ENCODE data around the gene SUPV3L1.
"Not testable (repeated sequence)": the region's sequence is repeated elsewhere in the genome, so short reads cannot be mapped to it uniquely, and the experiment has no call there.

Gene SUPV3L1

DNA sequence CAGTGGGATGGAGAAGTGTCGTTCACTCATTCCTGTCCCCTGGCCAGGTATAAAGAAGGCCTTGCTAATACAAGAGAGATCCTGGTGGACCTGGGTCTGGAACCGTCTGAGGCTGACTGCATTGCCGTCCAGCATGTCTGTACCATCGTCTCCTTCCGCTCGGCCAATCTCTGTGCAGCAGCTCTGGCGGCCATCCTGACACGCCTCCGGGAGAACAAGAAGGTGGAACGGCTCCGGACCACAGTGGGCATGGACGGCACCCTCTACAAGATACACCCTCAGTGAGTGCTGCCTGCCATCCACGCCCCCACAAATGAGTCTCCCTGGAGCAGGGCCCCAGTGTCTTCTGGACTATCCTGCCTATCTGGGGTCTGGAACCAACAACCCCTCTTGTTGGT lies 67.3 kb downstream of the SUPV3L1 start:
- Histone ChIP-seq H3K36me3 (no peaks in the 10 kb centered on the region), H3K9me3 (ENCODE audit: severe bottlenecking) (peaks cover 3% of the 10 kb centered on the region), H3K27ac (no peak overlapping the region), H3K27me3 (ENCODE audit: insufficient read depth, low read depth, severe bottlenecking) (no peaks in the 10 kb centered on the region), H3K4me3 (ENCODE audit: low read depth, low read length) (no peak overlapping the region)
- TF ChIP-seq, protein P1, sequence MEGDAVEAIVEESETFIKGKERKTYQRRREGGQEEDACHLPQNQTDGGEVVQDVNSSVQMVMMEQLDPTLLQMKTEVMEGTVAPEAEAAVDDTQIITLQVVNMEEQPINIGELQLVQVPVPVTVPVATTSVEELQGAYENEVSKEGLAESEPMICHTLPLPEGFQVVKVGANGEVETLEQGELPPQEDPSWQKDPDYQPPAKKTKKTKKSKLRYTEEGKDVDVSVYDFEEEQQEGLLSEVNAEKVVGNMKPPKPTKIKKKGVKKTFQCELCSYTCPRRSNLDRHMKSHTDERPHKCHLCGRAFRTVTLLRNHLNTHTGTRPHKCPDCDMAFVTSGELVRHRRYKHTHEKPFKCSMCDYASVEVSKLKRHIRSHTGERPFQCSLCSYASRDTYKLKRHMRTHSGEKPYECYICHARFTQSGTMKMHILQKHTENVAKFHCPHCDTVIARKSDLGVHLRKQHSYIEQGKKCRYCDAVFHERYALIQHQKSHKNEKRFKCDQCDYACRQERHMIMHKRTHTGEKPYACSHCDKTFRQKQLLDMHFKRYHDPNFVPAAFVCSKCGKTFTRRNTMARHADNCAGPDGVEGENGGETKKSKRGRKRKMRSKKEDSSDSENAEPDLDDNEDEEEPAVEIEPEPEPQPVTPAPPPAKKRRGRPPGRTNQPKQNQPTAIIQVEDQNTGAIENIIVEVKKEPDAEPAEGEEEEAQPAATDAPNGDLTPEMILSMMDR (IDR thresholded peaks at IDR 0.05; ENCODE audit: low read depth, low read length) = no peak
- DNase-seq = no peak

DNA sequence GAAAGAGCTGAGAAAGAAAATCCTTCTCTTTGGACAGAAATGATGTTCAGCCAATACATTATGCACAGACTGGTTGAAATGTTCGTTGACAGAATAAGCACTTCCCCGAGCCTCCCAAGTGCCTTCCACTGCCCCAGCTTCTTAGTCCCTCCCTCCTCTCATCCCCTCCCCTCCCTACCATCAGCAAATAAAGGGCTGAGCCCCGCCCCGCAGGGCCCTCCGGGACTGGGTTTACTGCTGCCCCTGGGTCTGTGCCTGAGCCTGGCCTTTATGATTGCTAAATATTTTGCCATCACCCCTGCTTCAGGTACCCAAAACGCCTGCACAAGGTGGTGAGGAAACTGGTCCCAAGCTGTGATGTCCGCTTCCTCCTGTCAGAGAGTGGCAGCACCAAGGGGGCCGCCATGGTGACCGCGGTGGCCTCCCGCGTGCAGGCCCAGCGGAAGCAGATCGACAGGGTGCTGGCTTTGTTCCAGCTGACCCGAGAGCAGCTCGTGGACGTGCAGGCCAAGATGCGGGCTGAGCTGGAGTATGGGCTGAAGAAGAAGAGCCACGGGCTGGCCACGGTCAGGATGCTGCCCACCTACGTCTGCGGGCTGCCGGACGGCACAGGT lies 68.2 kb downstream of the SUPV3L1 start:
- no peak overlapping the region for H3K27ac ChIP-seq
- TF ChIP-seq, protein P1 (IDR thresholded peaks at IDR 0.05; ENCODE audit: low read depth, low read length) = no peak
- H3K4me3 ChIP-seq (ENCODE audit: low read depth, low read length) = no peak overlapping the region
- H3K9me3 ChIP-seq (ENCODE audit: severe bottlenecking) = peaks cover 3% of the 10 kb centered on the region
- no peak for DNase-seq
- H3K27me3 ChIP-seq (ENCODE audit: insufficient read depth, low read depth, severe bottlenecking) = no peaks in the 10 kb centered on the region
- no peaks in the 10 kb centered on the region for H3K36me3 ChIP-seq

DNA sequence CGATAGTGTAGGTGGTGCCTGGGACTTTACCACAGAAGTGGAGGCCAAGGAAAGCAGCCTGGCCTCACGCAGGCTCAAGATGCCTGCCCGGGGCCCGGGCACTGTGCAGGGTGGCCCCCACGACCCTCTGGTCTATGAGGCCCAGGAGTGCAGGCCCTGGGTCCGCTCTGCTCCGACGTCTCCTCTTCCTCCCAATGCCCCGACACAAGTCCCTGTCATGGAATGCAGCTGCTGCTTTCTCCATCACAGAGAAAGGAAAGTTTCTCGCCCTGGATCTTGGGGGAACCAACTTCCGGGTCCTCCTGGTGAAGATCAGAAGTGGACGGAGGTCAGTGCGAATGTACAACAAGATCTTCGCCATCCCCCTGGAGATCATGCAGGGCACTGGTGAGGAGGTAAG lies 70.0 kb downstream of the SUPV3L1 start:
- Histone ChIP-seq H3K4me3 (ENCODE audit: low read depth, low read length) (no peak overlapping the region), H3K27me3 (ENCODE audit: insufficient read depth, low read depth, severe bottlenecking) (no peaks in the 10 kb centered on the region), H3K36me3 (no peaks in the 10 kb centered on the region), H3K27ac (no peak overlapping the region), H3K9me3 (ENCODE audit: severe bottlenecking) (peaks cover 3% of the 10 kb centered on the region)
- TF ChIP-seq, protein P1 (IDR thresholded peaks at IDR 0.05; ENCODE audit: low read depth, low read length) = no peak
- DNase-seq = no peak

DNA sequence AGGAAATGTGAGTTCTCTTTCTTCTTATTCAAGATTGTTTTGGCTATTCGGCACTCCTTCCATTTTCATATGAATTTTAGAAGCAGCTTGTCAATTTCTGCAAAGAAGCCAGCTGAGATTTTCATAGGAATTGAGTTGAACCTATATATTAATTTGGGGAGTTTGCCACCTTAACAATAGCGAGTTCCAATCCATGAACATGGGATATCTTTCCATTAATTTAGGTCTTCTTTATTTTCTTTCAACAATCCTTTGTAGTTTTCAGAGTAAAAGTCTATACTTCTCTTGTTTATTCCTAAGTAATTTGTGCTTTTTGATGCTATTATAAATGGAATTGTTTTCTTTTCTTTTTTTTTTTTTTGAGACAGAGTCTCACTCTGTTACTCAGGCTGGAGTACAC lies 71.4 kb downstream of the SUPV3L1 start:
- not testable (repeated sequence) for H3K27ac ChIP-seq; H3K9me3 ChIP-seq (ENCODE audit: severe bottlenecking); H3K4me3 ChIP-seq (ENCODE audit: low read depth, low read length); H3K27me3 ChIP-seq (ENCODE audit: insufficient read depth, low read depth, severe bottlenecking); H3K36me3 ChIP-seq; DNase-seq

DNA sequence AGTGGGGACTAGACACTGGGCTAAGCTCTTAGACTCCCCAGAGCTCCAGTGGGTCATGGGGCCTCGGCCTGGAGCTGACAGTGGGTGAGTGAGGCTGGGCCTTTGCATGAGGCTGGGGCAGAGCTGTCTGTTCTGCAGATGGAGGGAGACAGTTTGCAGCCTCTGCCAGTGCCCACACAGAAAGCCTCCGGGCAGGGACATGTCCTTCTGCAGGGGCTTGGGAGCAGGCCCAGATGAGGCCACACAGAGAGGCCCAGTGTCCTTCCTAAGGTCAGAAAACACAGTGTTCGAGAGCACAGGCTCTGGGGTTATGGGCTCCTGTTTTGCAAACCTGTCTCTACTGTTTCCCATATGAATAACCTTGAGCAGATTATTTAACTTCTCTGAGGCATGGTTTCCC lies 73.1 kb downstream of the SUPV3L1 start:
- no peaks in the 10 kb centered on the region for H3K27me3 ChIP-seq (ENCODE audit: insufficient read depth, low read depth, severe bottlenecking)
- no peaks in the 10 kb centered on the region for H3K36me3 ChIP-seq
- TF ChIP-seq, protein P1 (IDR thresholded peaks at IDR 0.05; ENCODE audit: low read depth, low read length) = no peak

DNA sequence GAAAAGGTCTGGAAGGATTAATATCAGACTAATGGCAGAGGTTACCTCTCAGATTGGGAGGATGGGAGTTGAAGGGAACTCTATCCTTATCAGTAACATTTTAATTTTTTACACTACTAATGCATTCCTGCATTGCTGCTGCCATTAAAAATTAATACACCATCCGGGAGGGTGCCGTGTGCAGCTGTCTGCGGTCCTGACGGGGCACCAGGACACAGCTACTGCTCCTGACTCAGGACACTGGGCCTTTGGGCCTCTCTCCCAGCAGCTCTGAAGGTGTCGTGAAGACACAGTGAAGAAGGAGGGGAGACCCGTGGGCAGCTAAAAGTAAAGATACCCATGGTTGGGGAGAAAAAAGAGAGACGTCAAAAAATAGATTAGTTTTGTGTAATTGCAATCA lies 74.8 kb downstream of the SUPV3L1 start:
- no peak for DNase-seq
- H3K36me3 ChIP-seq = no peaks in the 10 kb centered on the region
- H3K9me3 ChIP-seq (ENCODE audit: severe bottlenecking) = peaks cover 3% of the 10 kb centered on the region
- TF ChIP-seq, protein P1 (IDR thresholded peaks at IDR 0.05; ENCODE audit: low read depth, low read length) = no peak
- no peak overlapping the region for H3K27ac ChIP-seq
- H3K27me3 ChIP-seq (ENCODE audit: insufficient read depth, low read depth, severe bottlenecking) = no peaks in the 10 kb centered on the region
- H3K4me3 ChIP-seq (ENCODE audit: low read depth, low read length) = no peak overlapping the region

More for the DNA sequence above, 73.1 kb downstream of the SUPV3L1 start:
- H3K9me3 ChIP-seq (ENCODE audit: severe bottlenecking) = peaks cover 3% of the 10 kb centered on the region
- DNase-seq = no peak
- H3K4me3 ChIP-seq (ENCODE audit: low read depth, low read length) = no peak overlapping the region
- H3K27ac ChIP-seq = no peak overlapping the region

Data from WERI-Rb-1 (cell line).